Mesodermal cell (in vitro differentiated cells): Measurements from ENCODE around the gene DNAJC22.

Source experiments
- H3K27ac ChIP-seq: 2 replicates; pipeline ENCODE4 v1.7.0; 2013; ENCODE audit warnings: mild to moderate bottlenecking, low read depth, low read length, moderate library complexity; ENCODE audit not compliant: severe bottlenecking
- H3K36me3 ChIP-seq: 2 replicates; pipeline ENCODE4 v1.7.1; 2013; ENCODE audit warnings: mild to moderate bottlenecking, low read length, moderate library complexity; ENCODE audit not compliant: control insufficient read depth, insufficient read depth
- H3K4me1 ChIP-seq: one replicate; pipeline ENCODE4 v1.7.1; 2013; ENCODE audit warnings: mild to moderate bottlenecking, low read length; ENCODE audit not compliant: insufficient read depth, control insufficient read depth, poor library complexity, severe bottlenecking
- H3K4me3 ChIP-seq: 2 replicates; pipeline ENCODE4 v1.7.0; 2013; ENCODE audit warnings: low read length, control low read depth, mild to moderate bottlenecking; ENCODE audit not compliant: insufficient read depth, poor library complexity, severe bottlenecking; ENCODE audit errors: extremely low read depth
- H3K9me3 ChIP-seq: 2 replicates; pipeline ENCODE4 v1.7.1; 2013; ENCODE audit warnings: mild to moderate bottlenecking, low read length, moderate library complexity; ENCODE audit not compliant: control insufficient read depth
- WGBS, 2 experiments: methylation state at CpG; one replicate each; pipeline ENCODE4 v1.1.5; 2013; ENCODE audit warnings: missing lambda C conversion rate in 2 of 2; ENCODE audit not compliant: insufficient coverage in 2 of 2; 5-methylcytosine and 5-hydroxymethylcytosine counted together

The DNAJC22 gene

DNA sequence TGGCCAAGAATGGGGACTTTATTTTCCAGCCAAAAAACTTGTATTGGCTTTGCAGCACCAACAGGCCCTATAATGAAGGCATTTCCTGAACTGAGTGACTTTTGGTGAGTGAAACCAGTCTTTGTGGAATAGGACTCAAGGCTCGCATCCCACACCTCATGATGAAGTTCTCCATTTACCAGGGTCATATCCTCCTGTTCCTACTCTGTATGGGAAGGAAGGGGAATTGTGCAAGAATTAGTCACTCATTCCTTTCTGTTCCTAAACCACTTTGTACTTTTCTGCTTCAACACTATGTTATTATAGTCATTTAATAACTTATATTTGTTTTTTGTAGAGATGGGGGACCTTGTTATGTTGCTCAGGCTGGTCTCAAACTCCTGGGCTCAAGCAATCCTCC, 18.3 kb downstream of the DNAJC22 start:
- WGBS, 2 experiments, result no CpG with 5 or more reads among the region's 1 CpG
- Histone ChIP-seq H3K4me1 (no peaks in the 10 kb centered on the region), H3K36me3 (no peaks in the 10 kb centered on the region)

GRCh38 chr12:49365542-49365941, 18.9 kb downstream of the DNAJC22 start:
- H3K4me3 ChIP-seq, result peak overlapping the region; percentile 70
- H3K9me3 ChIP-seq, result no peaks in the 10 kb centered on the region
- no peak overlapping the region for H3K27ac ChIP-seq
- H3K4me1 ChIP-seq, result no peaks in the 10 kb centered on the region
- peaks cover 4% of the 10 kb centered on the region for H3K36me3 ChIP-seq
- 90 to 100% methylated on average over 4 of the region's 5 CpGs for WGBS, 2 experiments

More for the DNA sequence above, 18.3 kb downstream of the DNAJC22 start:
- Histone ChIP-seq H3K4me3 (no peak overlapping the region), H3K27ac (no peak overlapping the region), H3K9me3 (no peaks in the 10 kb centered on the region)

GRCh38 chr12:49366096-49366651, 19.5 kb downstream of the DNAJC22 start:
- WGBS, 2 experiments, result 17 to 25% methylated on average over 28 to 33 of the region's 38 CpGs
- Histone ChIP-seq H3K9me3 (no peaks in the 10 kb centered on the region), H3K27ac (peak overlapping the region; percentile 98), H3K4me1 (no peaks in the 10 kb centered on the region), H3K36me3 (peaks cover 10% of the 10 kb centered on the region), H3K4me3 (peak overlapping the region; percentile 70)

GRCh38 chr12:49366652-49367380, 20.1 kb downstream of the DNAJC22 start:
- Histone ChIP-seq H3K9me3 (no peaks in the 10 kb centered on the region), H3K36me3 (peaks cover 10% of the 10 kb centered on the region), H3K27ac (peak overlapping the region; percentile 98), H3K4me3 (peak overlapping the region; percentile 70), H3K4me1 (no peaks in the 10 kb centered on the region)
- 0% methylated on average over 85 to 86 of the region's 97 CpGs for WGBS, 2 experiments

- WGBS, 2 experiments, result 0% methylated on average over 20 to 23 of the region's 52 CpGs
- Histone ChIP-seq H3K9me3 (no peaks in the 10 kb centered on the region), H3K36me3 (peaks cover 13% of the 10 kb centered on the region), H3K27ac (peak within 1 kb of the TSS; percentile 98), H3K4me1 (no peaks in the 10 kb centered on the region), H3K4me3 (peak within 1 kb of the TSS; percentile 70)
Measured at GRCh38 chr12:49367381-49368239, 20.9 kb downstream of the DNAJC22 start, which contains the start of gene SPATS2. Gene SPATS2, plus strand, starts transcription at chr12:49367462. Its CDS starts 93,551 bp downstream, at chr12:49461013.

DNA sequence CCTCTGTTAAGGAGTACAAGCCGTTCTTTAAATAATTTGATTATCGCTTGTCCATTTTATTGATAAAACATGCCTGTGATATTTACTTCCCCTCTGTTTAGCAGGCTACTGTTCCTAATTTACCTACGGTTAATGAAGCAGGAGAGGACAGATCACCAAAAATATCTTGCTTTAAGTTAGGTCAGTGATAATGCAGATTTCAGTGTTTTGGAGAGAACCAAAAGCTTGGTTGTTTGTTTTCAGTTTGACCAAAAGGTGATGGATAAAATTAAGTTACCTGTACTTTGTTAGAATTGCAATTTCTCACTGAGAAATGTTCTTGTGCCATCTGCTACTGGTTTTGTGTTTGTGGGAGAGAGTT, 21.5 kb downstream of the DNAJC22 start:
- H3K27ac ChIP-seq, result peak overlapping the region; percentile 98
- 37% methylated on average over 2 of the region's 3 CpGs; no CpG with 5 or more reads in 1 of the 2 experiments for WGBS, 2 experiments
- H3K36me3 ChIP-seq, result peaks cover 18% of the 10 kb centered on the region
- H3K9me3 ChIP-seq, result no peaks in the 10 kb centered on the region
- no peaks in the 10 kb centered on the region for H3K4me1 ChIP-seq
- peak overlapping the region; percentile 70 for H3K4me3 ChIP-seq

- Histone ChIP-seq H3K36me3 (peaks cover 28% of the 10 kb centered on the region), H3K9me3 (no peaks in the 10 kb centered on the region), H3K4me1 (no peaks in the 10 kb centered on the region), H3K4me3 (no peak overlapping the region), H3K27ac (peak overlapping the region; percentile 5)
- WGBS, 2 experiments, result 87 to 96% methylated on average over 2 to 3 of the region's 6 CpGs
Measured at GRCh38 chr12:49369411-49370145, 22.9 kb downstream of the DNAJC22 start.

DNA sequence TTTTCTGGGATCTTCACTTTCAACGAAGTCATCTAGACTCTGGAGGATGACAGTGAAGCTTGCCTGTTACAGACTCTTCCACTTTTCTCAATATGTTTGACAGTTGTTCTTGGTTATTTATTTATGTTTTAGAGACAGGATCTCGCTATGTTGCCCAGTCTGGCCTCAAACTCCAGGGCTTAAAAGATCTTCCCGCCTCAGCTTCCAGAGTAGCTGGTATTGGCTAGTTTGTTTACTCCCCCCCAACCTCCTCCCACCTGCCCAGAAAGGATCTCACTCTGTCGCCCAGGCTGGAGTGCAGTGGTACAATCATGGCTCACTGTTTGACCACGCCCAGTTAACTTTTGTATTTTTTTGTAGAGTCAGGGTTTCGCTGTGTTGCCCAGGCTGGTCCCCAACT, 23.9 kb downstream of the DNAJC22 start:
- no peaks in the 10 kb centered on the region for H3K9me3 ChIP-seq
- peaks cover 30% of the 10 kb centered on the region for H3K36me3 ChIP-seq
- no peaks in the 10 kb centered on the region for H3K4me1 ChIP-seq
- WGBS, 2 experiments, result 100% methylated on average over 2 to 3 of the region's 6 CpGs
- H3K27ac ChIP-seq, result no peak overlapping the region
- H3K4me3 ChIP-seq, result no peak overlapping the region

GRCh38 chr12:49375406-49375805, 28.7 kb downstream of the DNAJC22 start:
- WGBS, 2 experiments, result 89 to 100% methylated on average over 1 of the region's 1 CpG
- peaks cover 37% of the 10 kb centered on the region for H3K36me3 ChIP-seq
- H3K9me3 ChIP-seq, result no peaks in the 10 kb centered on the region
- H3K27ac ChIP-seq, result no peak overlapping the region
- H3K4me1 ChIP-seq, result no peaks in the 10 kb centered on the region
- no peak overlapping the region for H3K4me3 ChIP-seq

DNA sequence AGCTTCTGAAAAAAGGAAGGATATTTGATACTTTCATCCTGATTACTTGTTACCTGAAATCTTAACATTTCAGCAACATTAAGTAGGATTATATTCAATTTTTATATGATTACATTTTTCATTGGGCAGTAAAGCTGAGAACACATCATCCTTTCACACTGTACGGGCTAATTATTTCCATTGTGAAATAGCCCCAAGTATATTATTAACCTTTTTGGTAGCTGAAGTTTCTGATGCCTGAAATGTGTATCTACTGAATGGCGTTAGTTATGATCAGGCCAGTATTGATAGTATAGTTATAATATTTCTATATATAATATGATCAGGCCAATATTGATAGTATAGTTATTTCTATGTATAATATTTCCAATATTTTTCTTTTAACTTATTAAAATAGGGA, 30.7 kb downstream of the DNAJC22 start:
- Histone ChIP-seq H3K36me3 (peaks cover 27% of the 10 kb centered on the region), H3K4me1 (no peaks in the 10 kb centered on the region), H3K9me3 (no peaks in the 10 kb centered on the region), H3K27ac (no peak overlapping the region), H3K4me3 (no peak overlapping the region)
- WGBS, 2 experiments, result no CpG with 5 or more reads among the region's 2 CpGs
